Neural progenitor cell (in vitro differentiated cells): ENCODE measurements around the gene AATK. TPM values are rescaled to one million over a fixed set of nuclear protein-coding genes. Genes with fewer than 3 reads are reported as not detected.
A peak's percentile ranks its signal among the peaks of the same experiment; 100 is the strongest.

Experiments used
- DNase-seq: peaks from one replicate; pipeline ENCODE4 v3.0.0-alpha.2; 2016; ENCODE audit warnings: low spot score
- H2AFZ ChIP-seq: fragments of 200-600 bp; sonication (generic); replicated peaks from 2 replicates; pipeline ENCODE4 v1.6.1; 2016; ENCODE audit warnings: antibody characterized with exemption
- H3F3A ChIP-seq: fragments of 200-600 bp; sonication (generic); 2 replicates; pipeline ENCODE4 v1.6.1; 2016; ENCODE audit warnings: antibody characterized with exemption, low read depth
- H3K27ac ChIP-seq: fragments of 200-600 bp; sonication (generic); 2 replicates; pipeline ENCODE4 v1.5.1; 2016; ENCODE audit warnings: mild to moderate bottlenecking
- H3K27me3 ChIP-seq: fragments of 200-600 bp; sonication (generic); 2 replicates; pipeline ENCODE4 v1.6.1; 2016; ENCODE audit warnings: mild to moderate bottlenecking, moderate library complexity
- H3K36me3 ChIP-seq: fragments of 200-600 bp; sonication (generic); 2 replicates; pipeline ENCODE4 v1.5.1; 2016
- H3K4me1 ChIP-seq: fragments of 200-600 bp; sonication (generic); 2 replicates; pipeline ENCODE4 v1.6.1; 2016; ENCODE audit warnings: mixed run types
- H3K4me2 ChIP-seq: fragments of 200-600 bp; sonication (generic); 2 replicates; pipeline ENCODE4 v1.6.1; 2016
- H3K4me3 ChIP-seq: fragments of 200-600 bp; sonication (generic); 2 replicates; pipeline ENCODE4 v1.5.1; 2016
- H3K79me2 ChIP-seq: fragments of 200-600 bp; sonication (generic); 2 replicates; pipeline ENCODE4 v1.6.1; 2016; ENCODE audit warnings: low read depth
- H3K9ac ChIP-seq: fragments of 200-600 bp; sonication (generic); 2 replicates; pipeline ENCODE4 v1.6.1; 2016
- H3K9me3 ChIP-seq: fragments of 200-600 bp; sonication (generic); 2 replicates; pipeline ENCODE4 v1.5.1; 2016; ENCODE audit warnings: low read depth
- H4K20me1 ChIP-seq: fragments of 200-600 bp; sonication (generic); 2 replicates; pipeline ENCODE4 v1.6.1; 2016; ENCODE audit warnings: low read depth
- H3K27ac Mint-ChIP-seq: 3 replicates; pipeline ENCODE4 v1.8.0; 2021; ENCODE audit warnings: mixed read lengths
- H3K27me3 Mint-ChIP-seq: 2 replicates; pipeline ENCODE4 v1.8.0; 2022; ENCODE audit warnings: low read depth, mild to moderate bottlenecking, inconsistent platforms, moderate library complexity, mixed read lengths; ENCODE audit not compliant: insufficient read depth
- H3K36me3 Mint-ChIP-seq: 3 replicates; pipeline ENCODE4 v1.8.0; 2021; ENCODE audit warnings: mixed read lengths
- H3K4me1 Mint-ChIP-seq: 3 replicates; pipeline ENCODE4 v1.8.0; 2021; ENCODE audit warnings: mixed read lengths
- H3K4me3 Mint-ChIP-seq: 3 replicates; pipeline ENCODE4 v1.8.0; 2021; ENCODE audit warnings: mild to moderate bottlenecking, moderate library complexity, mixed read lengths
- H3K9me3 Mint-ChIP-seq: 3 replicates; pipeline ENCODE4 v1.8.0; 2020; ENCODE audit warnings: mixed read lengths
- CTCF ChIP-seq: fragments of 200-600 bp; sonication (generic); IDR thresholded peaks from 2 replicates; pipeline ENCODE4 v1.5.1; 2017; ENCODE audit warnings: antibody characterized with exemption, mild to moderate bottlenecking
- EZH2 ChIP-seq: fragments of 200-600 bp; sonication (generic); IDR thresholded peaks from 2 replicates; pipeline ENCODE4 v1.6.1; 2017; ENCODE audit warnings: antibody characterized with exemption, mild to moderate bottlenecking, moderate library complexity
- EZH2phosphoT487 ChIP-seq: fragments of 200-600 bp; sonication (generic); IDR thresholded peaks from 2 replicates; pipeline ENCODE4 v1.6.1; 2017; ENCODE audit warnings: antibody characterized with exemption
- total RNA-seq: library from RNA; depleted of rRNA; stranded (reverse); fragments of >200 nt; gene quantifications from 2 replicates; pipeline ENCODE4 v1.2.3, GENCODE V29; 2015; ENCODE audit warnings: low replicate concordance

AATK gene
- total RNA-seq, 1 donor from 2014 or later: 0.32 TPM

DNA sequence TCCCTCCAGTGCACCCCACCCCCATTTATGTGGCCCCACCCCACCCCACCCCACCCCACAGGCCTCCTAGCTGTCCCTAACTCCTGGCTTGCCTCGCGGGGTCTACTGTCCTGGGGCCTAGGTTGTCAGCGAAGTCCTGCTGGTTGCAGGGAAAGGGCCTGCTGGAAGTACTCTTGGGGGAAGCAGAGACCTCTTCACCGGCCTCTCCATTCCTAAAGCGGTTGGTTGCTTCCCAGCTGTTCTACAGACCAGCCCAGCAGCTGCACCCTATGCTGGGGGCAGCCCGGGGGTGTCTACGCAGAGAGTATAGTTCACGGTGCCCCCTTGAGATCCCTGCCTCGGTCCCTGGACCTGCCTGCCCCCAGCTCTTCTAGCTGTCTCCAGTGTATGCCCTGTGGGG lies 74.9 kb downstream of the AATK start:
- H3K79me2 ChIP-seq: no peaks in the 10 kb centered on the region
- no peaks in the 10 kb centered on the region for H3K36me3 ChIP-seq
- no peak overlapping the region for H3K4me3 Mint-ChIP-seq
- no peak overlapping the region for H3K4me2 ChIP-seq
- DNase-seq: no peak
- H3K27me3 Mint-ChIP-seq: peaks cover 11% of the 10 kb centered on the region
- peaks cover 21% of the 10 kb centered on the region for H3F3A ChIP-seq
- peaks cover 4% of the 10 kb centered on the region for H3K36me3 Mint-ChIP-seq
- no peak overlapping the region for H3K4me3 ChIP-seq
- H3K4me1 ChIP-seq: peaks cover 36% of the 10 kb centered on the region
- no peaks in the 10 kb centered on the region for H3K9me3 Mint-ChIP-seq
- H3K27me3 ChIP-seq: no peaks in the 10 kb centered on the region
- no peak overlapping the region for H2AFZ ChIP-seq
- H3K27ac ChIP-seq: no peak overlapping the region
- no peaks in the 10 kb centered on the region for H4K20me1 ChIP-seq
- TF ChIP-seq EZH2 (no peak), EZH2phosphoT487 (no peak), CTCF (no peak)
- H3K4me1 Mint-ChIP-seq: peaks cover 44% of the 10 kb centered on the region
- H3K9me3 ChIP-seq: no peaks in the 10 kb centered on the region
- no peak overlapping the region for H3K27ac Mint-ChIP-seq
- H3K9ac ChIP-seq: no peak overlapping the region

DNA sequence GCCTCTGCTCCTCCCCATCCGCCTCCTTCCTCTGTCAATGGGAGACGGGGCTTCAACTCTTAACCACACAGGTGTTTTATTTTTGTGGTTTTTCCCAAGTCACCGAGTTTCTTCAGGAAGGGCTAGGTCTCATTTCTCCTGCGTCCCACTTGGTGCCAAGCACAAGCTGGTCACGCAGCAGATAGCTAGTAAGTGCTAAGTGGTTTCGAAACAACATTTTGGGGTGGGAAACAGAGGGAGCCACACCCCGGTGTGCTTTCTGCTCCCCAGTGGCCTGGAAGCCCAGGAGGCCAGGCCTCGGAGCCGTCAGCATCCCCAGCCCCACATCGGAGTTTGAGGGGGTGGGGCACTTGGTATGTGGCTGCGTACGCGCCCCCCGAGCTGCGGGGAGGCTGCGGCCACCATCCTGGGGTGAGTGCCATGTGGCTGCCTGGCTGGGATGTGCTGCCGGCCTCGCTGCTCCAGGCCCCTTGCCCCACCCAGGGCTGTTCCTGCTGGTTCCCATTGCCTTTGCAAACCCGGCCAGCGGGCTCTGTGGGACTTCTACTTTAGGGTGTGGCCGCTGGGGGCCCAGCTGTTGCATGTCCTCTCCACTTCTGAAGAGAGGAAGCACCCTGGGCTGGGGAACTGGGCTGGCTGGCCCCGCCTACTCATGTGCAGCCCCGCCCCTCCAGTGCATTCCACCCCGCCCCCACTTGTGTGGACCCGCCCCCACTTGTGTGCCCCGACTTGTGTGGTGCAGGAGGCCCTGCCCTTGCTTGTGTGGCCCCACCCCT lies 75.5 kb downstream of the AATK start:
- Histone ChIP-seq H3F3A (peaks cover 16% of the 10 kb centered on the region), H3K9me3 (no peaks in the 10 kb centered on the region), H3K4me3 (no peak overlapping the region), H4K20me1 (no peaks in the 10 kb centered on the region), H3K4me2 (peak overlapping the region; percentile 22), H3K27ac (no peak overlapping the region), H3K9ac (no peak overlapping the region), H3K4me1 (peaks cover 30% of the 10 kb centered on the region), H3K79me2 (no peaks in the 10 kb centered on the region), H3K27me3 (no peaks in the 10 kb centered on the region), H2AFZ (no peak overlapping the region), H3K36me3 (no peaks in the 10 kb centered on the region)
- no peak for TF ChIP-seq CTCF
- TF ChIP-seq EZH2phosphoT487: no peak
- TF ChIP-seq EZH2: no peak
- Mint-ChIP-seq H3K27me3 (peaks cover 9% of the 10 kb centered on the region), H3K27ac (no peak overlapping the region), H3K36me3 (peaks cover 4% of the 10 kb centered on the region), H3K4me3 (peak overlapping the region; percentile 43), H3K4me1 (peaks cover 38% of the 10 kb centered on the region), H3K9me3 (no peaks in the 10 kb centered on the region)
- DNase-seq: peak; percentile 57

GRCh38 chr17:81086789-81087551 lies 79.1 kb downstream of the AATK start:
- TF ChIP-seq CTCF: no peak
- TF ChIP-seq EZH2phosphoT487: no peak
- no peak for TF ChIP-seq EZH2

More at GRCh38 chr17:81086789-81087551, 79.1 kb downstream of the AATK start:
- no peak overlapping the region for H3K4me3 ChIP-seq
- no peak overlapping the region for H3K27ac Mint-ChIP-seq
- H3K4me2 ChIP-seq: no peak overlapping the region
- H3K27ac ChIP-seq: no peak overlapping the region
- H3K9ac ChIP-seq: no peak overlapping the region
- no peaks in the 10 kb centered on the region for H4K20me1 ChIP-seq
- H3K27me3 ChIP-seq: no peaks in the 10 kb centered on the region
- DNase-seq: no peak
- no peaks in the 10 kb centered on the region for H3K79me2 ChIP-seq
- peaks cover 4% of the 10 kb centered on the region for H3K36me3 Mint-ChIP-seq
- H3F3A ChIP-seq: no peaks in the 10 kb centered on the region
- H2AFZ ChIP-seq: no peak overlapping the region
- peaks cover 5% of the 10 kb centered on the region for H3K4me1 ChIP-seq
- no peaks in the 10 kb centered on the region for H3K9me3 Mint-ChIP-seq
- H3K9me3 ChIP-seq: no peaks in the 10 kb centered on the region
- no peak overlapping the region for H3K4me3 Mint-ChIP-seq
- no peaks in the 10 kb centered on the region for H3K36me3 ChIP-seq
- H3K4me1 Mint-ChIP-seq: peaks cover 10% of the 10 kb centered on the region
- H3K27me3 Mint-ChIP-seq: peaks cover 5% of the 10 kb centered on the region
